C4-2B (cell line): ENCODE results near the gene MYLK.

ENCODE experiments used
- H3K27ac ChIP-seq: fragments of 450-650 bp; 2 replicates; pipeline ENCODE4 v1.5.1; 2017
- ZFX ChIP-seq: fragments of 450-650 bp; IDR thresholded peaks from 2 replicates; pipeline ENCODE4 v1.6.1; 2017
- TF ChIP-seq, protein P1 (sequence below): fragments of 450-650 bp; conservative IDR thresholded peaks from 2 replicates; pipeline ENCODE4 v1.5.1; 2017; ENCODE audit warnings: mild to moderate bottlenecking

MYLK gene

DNA sequence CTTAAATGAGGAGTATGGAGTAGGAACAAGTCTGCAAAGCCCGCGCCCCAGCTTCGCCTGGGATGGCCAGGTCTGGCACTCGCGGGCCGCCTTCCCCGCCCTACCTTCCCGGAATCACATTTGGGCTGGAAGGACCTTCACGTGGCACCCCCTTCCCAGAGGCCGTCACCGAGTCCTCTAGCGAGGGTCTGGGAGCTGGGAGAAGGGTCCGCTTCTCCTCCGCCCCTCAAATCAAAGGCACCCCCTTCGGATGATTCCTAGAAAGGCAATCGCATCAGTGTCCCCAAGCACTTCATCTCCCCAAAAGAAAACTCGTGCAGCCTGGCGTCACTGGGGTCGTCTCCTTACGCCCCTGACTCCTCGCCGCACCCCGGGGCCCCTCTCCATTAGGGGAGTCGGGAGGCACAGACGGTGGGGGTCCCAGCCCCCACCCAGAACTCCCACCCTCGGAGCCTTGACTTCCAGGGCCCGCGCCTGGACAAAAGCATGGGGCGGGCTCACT, 380 bp downstream of the MYLK start:
- TF ChIP-seq, protein P1, sequence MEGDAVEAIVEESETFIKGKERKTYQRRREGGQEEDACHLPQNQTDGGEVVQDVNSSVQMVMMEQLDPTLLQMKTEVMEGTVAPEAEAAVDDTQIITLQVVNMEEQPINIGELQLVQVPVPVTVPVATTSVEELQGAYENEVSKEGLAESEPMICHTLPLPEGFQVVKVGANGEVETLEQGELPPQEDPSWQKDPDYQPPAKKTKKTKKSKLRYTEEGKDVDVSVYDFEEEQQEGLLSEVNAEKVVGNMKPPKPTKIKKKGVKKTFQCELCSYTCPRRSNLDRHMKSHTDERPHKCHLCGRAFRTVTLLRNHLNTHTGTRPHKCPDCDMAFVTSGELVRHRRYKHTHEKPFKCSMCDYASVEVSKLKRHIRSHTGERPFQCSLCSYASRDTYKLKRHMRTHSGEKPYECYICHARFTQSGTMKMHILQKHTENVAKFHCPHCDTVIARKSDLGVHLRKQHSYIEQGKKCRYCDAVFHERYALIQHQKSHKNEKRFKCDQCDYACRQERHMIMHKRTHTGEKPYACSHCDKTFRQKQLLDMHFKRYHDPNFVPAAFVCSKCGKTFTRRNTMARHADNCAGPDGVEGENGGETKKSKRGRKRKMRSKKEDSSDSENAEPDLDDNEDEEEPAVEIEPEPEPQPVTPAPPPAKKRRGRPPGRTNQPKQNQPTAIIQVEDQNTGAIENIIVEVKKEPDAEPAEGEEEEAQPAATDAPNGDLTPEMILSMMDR: no peak
- no peak for TF ChIP-seq ZFX
- peak overlapping the region; percentile 51 for H3K27ac ChIP-seq

DNA sequence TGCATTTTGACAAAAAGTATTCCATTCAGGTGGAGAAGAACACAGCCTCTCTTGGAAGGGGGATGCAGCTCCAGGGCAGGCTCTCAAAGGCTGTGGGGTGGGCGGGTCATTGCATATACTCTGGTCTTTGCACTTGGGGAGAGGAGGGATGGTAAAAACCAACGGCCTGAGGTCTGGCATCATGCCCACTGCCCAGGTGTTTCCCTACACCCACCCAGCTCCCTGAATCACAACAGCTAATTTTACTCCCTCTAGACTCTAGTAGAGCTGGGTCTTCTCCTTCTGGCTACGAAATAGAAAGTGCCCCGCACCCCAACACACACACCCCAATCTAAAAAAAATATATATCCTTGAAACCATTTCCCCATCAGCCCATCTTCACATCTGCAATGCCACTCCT, 1.0 kb downstream of the MYLK start:
- H3K27ac ChIP-seq: no peak overlapping the region
- no peak for TF ChIP-seq ZFX
- TF ChIP-seq, protein P1: no peak

DNA sequence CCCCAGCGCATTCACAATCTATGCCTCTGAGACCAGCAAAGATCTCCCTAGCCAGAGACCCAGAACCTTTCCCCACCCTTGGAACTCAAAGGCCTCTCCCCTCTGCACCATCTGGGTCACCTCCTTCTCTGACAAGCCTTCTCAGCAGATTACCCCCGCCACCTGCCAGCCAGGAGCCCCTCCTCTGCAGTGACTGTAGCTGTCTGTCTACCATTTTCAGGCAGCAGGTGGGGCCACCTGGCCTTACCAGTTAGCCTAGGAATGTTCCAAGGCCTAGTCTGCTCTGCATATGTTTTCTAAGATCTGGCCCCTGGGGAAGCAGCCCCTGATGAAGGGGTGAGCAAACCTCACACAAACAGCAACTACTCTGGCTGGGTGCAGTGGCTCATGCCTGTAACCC, 2.4 kb downstream of the MYLK start:
- no peak overlapping the region for H3K27ac ChIP-seq
- TF ChIP-seq, protein P1: no peak
- no peak for TF ChIP-seq ZFX

DNA sequence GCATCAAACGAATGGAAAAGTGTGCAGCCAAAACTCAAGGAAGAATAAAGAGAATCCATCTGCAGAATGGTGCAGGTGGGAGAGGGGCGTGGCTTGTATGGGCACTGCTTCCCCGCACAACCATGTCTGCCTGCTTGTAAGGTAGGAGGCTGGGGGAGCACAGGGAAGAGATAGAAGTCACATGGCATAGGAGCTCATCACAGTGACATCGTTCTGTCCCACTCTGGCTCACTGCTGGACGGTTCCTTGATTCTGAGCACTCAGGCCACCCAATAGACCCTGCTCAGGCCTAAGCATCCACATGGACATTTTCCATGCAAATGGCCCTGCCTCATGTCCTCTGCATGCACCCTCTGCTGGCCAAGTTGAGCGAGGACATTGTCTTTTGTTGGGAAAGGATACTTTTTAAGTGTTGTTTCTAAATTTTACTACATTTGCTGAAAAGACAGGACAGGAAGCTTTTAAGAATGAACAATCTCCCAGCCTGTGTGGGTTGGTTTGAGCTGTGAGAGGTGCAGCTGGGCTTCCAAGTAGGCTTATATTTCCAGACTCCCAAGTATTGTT, 3.1 kb downstream of the MYLK start:
- TF ChIP-seq ZFX: no peak
- TF ChIP-seq, protein P1: peak; percentile 70
- H3K27ac ChIP-seq: no peak overlapping the region

DNA sequence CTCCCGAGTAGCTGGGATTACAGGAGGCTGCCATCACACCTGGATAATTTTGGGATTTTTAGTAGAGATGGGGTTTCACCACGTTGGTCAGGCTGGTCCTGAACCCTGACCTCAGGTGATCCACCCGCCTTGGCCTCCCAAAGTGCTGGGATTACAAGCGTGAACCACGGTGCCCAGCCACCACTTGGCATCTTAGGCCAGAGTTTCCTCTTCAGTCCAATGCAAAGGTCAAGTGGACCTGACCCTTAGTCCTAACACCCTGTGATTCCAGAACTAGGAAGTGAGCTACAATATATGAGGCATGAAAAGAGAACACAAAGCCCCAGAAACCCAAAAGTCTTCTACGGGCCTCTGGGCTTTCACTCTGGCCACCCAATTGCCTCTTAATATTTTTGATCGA, 5.3 kb downstream of the MYLK start:
- no peak for TF ChIP-seq ZFX
- TF ChIP-seq, protein P1: no peak
- no peak overlapping the region for H3K27ac ChIP-seq

DNA sequence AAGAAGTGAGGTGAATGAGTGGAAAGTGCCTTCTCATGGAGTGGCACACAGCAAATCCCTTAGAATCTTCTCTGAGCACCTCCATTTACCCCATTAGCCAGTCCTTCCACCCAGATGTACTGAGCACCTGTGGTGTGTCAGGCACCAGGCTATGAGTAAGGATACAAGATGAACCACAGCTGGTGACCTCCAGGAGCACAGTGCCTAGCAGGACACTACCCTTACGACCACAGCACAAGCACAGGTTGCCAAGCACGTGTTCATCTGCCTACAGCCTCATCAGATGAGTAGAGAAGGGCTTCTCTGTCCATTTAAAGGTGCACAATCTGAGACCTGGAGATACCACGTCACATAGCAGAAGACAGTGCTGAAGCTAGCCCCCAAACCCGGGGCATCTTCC, 6.2 kb downstream of the MYLK start:
- H3K27ac ChIP-seq: no peak overlapping the region
- TF ChIP-seq, protein P1: no peak
- TF ChIP-seq ZFX: no peak

DNA sequence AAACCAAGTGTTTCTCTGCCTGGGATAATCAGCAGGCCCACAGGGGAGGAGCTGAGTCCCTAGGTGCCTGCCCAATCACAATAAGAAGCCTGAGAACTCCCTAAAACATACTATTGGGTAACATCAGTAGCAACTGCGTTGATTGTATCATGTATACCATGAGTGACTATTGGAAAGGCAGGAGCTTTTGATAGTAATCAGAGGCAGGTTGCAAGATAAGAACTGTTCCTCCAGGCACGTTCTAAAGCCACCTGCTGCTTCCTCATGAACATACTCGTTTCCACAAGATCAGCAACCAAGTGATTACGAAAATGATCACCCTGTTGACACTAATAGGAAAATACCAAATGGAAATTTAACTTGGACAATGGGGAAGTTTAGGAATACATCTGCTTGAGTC, 6.7 kb downstream of the MYLK start:
- no peak overlapping the region for H3K27ac ChIP-seq
- TF ChIP-seq, protein P1: no peak
- no peak for TF ChIP-seq ZFX
